H1 (cell line): ENCODE data around the gene BSPRY. TPM values are rescaled to one million over a fixed set of nuclear protein-coding genes. Genes with fewer than 3 reads are reported as not detected.

Source experiments
- RFX5 ChIP-seq: IDR thresholded peaks from 2 replicates; pipeline ENCODE4 v1.6.1; 2011; ENCODE audit warnings: low read depth, low read length, improper control_type of control experiment, borderline replicate concordance
- polyA plus RNA-seq, 7 experiments: library from polyadenylated mRNA; depleted of rRNA in 3 of 7; stranded (reverse) in 5 of 7; unstranded in 2 of 7; fragments of >200 nt in 5 of 7; fragments of 200-250 nt in 2 of 7; gene quantifications; 1 replicate in 5 of 7; 2 replicates in 1 of 7; 4 replicates in 1 of 7; pipeline versions ENCODE4 v1.2.1 to v1.2.3, GENCODE V29; 2011 to 2013; ENCODE audit warnings: missing spikeins in 2 of 7, mixed read lengths in 2 of 7
- total RNA-seq: library from RNA; stranded (reverse); fragmentation: NEBNext Ultra II Directional; extraction: Animal tissue kit (Norgen Biotek cat#: 25700); gene quantifications from 2 replicates; pipeline ENCODE4 v1.2.1, GENCODE V29; 2021

BSPRY gene
- total and polyA plus RNA-seq, 2 of the 8 experiments (the other 6 are each of a cell fraction or from before 2014, with no cell fraction given): 5.5 to 10.9 TPM

DNA sequence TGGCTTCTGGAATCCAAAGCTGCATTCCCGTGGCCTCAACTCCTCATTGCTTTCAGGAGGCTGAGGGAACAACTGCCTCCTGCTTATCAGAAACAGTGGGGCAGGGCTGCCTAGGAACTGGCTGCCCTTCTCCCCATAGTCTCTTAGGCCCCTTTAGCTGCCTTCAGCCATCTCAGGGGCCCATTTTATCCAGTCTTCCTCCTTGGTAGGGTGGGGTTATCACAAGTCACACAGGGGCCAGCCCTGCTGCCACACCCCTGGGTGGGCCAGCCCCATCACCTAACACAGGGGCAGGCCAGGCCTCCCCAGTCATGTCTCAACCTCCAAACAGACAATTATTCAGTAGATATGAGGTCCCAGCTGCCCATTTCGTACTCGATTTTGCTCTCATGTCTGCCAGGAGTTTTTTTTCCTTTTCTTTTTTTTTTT, 47.9 kb downstream of the BSPRY start (continued):
- TF ChIP-seq RFX5: no peak
- TF ChIP-seq, all 59 proteins: peak for 0
